Thoracic aorta (tissue), 2 donors: ENCODE measurements around the gene MED26. TPM values are rescaled to one million over a fixed set of nuclear protein-coding genes. Genes with fewer than 3 reads are reported as not detected.

ENCODE experiments used
- ATAC-seq: fragments of 150-250 bp; one replicate; pipeline ENCODE4 v1.8.0; 2017; ENCODE audit warnings: low read depth; ENCODE audit not compliant: insufficient number of reproducible peaks, low FRiP score
- DNase-seq: peaks from one replicate; pipeline ENCODE4 v3.0.0-alpha.2; 2020; ENCODE audit warnings: low spot score
- H3K27ac ChIP-seq, 2 donors: fragments of 200-600 bp; sonication (generic); 1 replicate in 1 of 2; 2 replicates in 1 of 2; pipeline ENCODE4 v1.5.1; 2016; ENCODE audit warnings: mild to moderate bottlenecking in 2 of 2, moderate library complexity in 2 of 2
- H3K27me3 ChIP-seq: fragments of 200-600 bp; sonication (generic); replicated peaks from 2 replicates; pipeline ENCODE4 v1.6.0; 2016; ENCODE audit warnings: mild to moderate bottlenecking; ENCODE audit not compliant: insufficient read depth
- H3K36me3 ChIP-seq: fragments of 200-600 bp; sonication (generic); one replicate; pipeline ENCODE4 v1.5.1; 2016
- H3K4me1 ChIP-seq, 2 donors: fragments of 200-600 bp; sonication (generic); 1 replicate in 1 of 2; 2 replicates in 1 of 2; pipeline versions ENCODE4 v1.5.1 to v1.6.0; 2016; ENCODE audit warnings: low read depth in 2 of 2, mild to moderate bottlenecking in 1 of 2; ENCODE audit not compliant: control insufficient read depth in 1 of 2
- H3K4me3 ChIP-seq: fragments of 200-600 bp; sonication (generic); 2 replicates; pipeline ENCODE4 v1.5.1; 2016; ENCODE audit warnings: mild to moderate bottlenecking
- H3K9me3 ChIP-seq: fragments of 200-600 bp; sonication (generic); 2 replicates; pipeline ENCODE4 v1.5.1; 2016
- CTCF ChIP-seq: fragments of 200-600 bp; sonication (generic); IDR thresholded peaks from one replicate; pipeline ENCODE4 v1.5.1; 2019; ENCODE audit warnings: antibody characterized with exemption
- total RNA-seq, 2 donors: library from RNA; depleted of rRNA; stranded (reverse); fragments of >200 nt; gene quantifications; one replicate each; pipeline versions ENCODE4 v1.1.0 to v1.2.3, GENCODE V29; 2016

MED26 gene
- total RNA-seq, 2 donors from 2014 or later, result 9.6 to 14.2 TPM

GRCh38 chr19:16596399-16596798 lies 31.6 kb downstream of the MED26 start:
- H3K9me3 ChIP-seq, result no peaks in the 10 kb centered on the region
- H3K4me1 ChIP-seq, result peaks cover 0 to 10% of the 10 kb centered on the region in 2 donors
- no peak for ATAC-seq
- no peak for DNase-seq
- no peaks in the 10 kb centered on the region for H3K36me3 ChIP-seq
- H3K27ac ChIP-seq, result no peak overlapping the region
- H3K27me3 ChIP-seq, result no peaks in the 10 kb centered on the region
- H3K4me3 ChIP-seq, result no peak overlapping the region
- TF ChIP-seq CTCF, result no peak

GRCh38 chr19:16595097-16595496 lies 32.9 kb downstream of the MED26 start:
- peaks cover 0 to 10% of the 10 kb centered on the region in 2 donors for H3K4me1 ChIP-seq

GRCh38 chr19:16594681-16595091 lies 33.3 kb downstream of the MED26 start:
- TF ChIP-seq CTCF, result no peak

More at GRCh38 chr19:16595097-16595496, 32.9 kb downstream of the MED26 start:
- DNase-seq, result no peak
- Histone ChIP-seq H3K27me3 (no peaks in the 10 kb centered on the region), H3K4me3 (no peak overlapping the region), H3K9me3 (no peaks in the 10 kb centered on the region), H3K27ac (no peak overlapping the region), H3K36me3 (no peaks in the 10 kb centered on the region)
- ATAC-seq, result no peak
- no peak for TF ChIP-seq CTCF

GRCh38 chr19:16594131-16594586 lies 33.8 kb downstream of the MED26 start:
- peaks cover 0 to 11% of the 10 kb centered on the region in 2 donors for H3K4me1 ChIP-seq
- H3K9me3 ChIP-seq, result no peaks in the 10 kb centered on the region
- DNase-seq, result no peak
- H3K27ac ChIP-seq, result no peak overlapping the region
- no peak for ATAC-seq
- TF ChIP-seq CTCF, result no peak
- H3K4me3 ChIP-seq, result no peak overlapping the region
- no peaks in the 10 kb centered on the region for H3K27me3 ChIP-seq
- H3K36me3 ChIP-seq, result no peaks in the 10 kb centered on the region

More at GRCh38 chr19:16594681-16595091, 33.3 kb downstream of the MED26 start:
- ATAC-seq (no peak), DNase-seq (no peak)
- Histone ChIP-seq H3K4me3 (no peak overlapping the region), H3K36me3 (no peaks in the 10 kb centered on the region), H3K27ac (no peak overlapping the region), H3K9me3 (no peaks in the 10 kb centered on the region), H3K4me1 (peaks cover 0 to 10% of the 10 kb centered on the region in 2 donors), H3K27me3 (no peaks in the 10 kb centered on the region)

GRCh38 chr19:16593181-16593580 lies 34.8 kb downstream of the MED26 start:
- Histone ChIP-seq H3K36me3 (no peaks in the 10 kb centered on the region), H3K27me3 (no peaks in the 10 kb centered on the region), H3K27ac (no peak overlapping the region), H3K9me3 (no peaks in the 10 kb centered on the region), H3K4me1 (peaks cover 10 to 21% of the 10 kb centered on the region in 2 donors), H3K4me3 (no peak overlapping the region)
- ATAC-seq (no peak), DNase-seq (no peak)
- no peak for TF ChIP-seq CTCF
